Myocyte (in vitro differentiated cells): ENCODE measurements around the gene TSPO. TPM values are rescaled to one million over a fixed set of nuclear protein-coding genes. Genes with fewer than 3 reads are reported as not detected.

Experiments
- DNase-seq: peaks from one replicate; pipeline ENCODE4 v3.0.0-alpha.2; 2012; ENCODE audit warnings: low read depth
- total RNA-seq: library from RNA; depleted of rRNA; stranded (reverse); fragments of >200 nt; gene quantifications from 2 replicates; pipeline ENCODE4 v1.2.3, GENCODE V29; 2014

TSPO gene
- total RNA-seq, 1 donor from 2014 or later: 293 TPM

DNA sequence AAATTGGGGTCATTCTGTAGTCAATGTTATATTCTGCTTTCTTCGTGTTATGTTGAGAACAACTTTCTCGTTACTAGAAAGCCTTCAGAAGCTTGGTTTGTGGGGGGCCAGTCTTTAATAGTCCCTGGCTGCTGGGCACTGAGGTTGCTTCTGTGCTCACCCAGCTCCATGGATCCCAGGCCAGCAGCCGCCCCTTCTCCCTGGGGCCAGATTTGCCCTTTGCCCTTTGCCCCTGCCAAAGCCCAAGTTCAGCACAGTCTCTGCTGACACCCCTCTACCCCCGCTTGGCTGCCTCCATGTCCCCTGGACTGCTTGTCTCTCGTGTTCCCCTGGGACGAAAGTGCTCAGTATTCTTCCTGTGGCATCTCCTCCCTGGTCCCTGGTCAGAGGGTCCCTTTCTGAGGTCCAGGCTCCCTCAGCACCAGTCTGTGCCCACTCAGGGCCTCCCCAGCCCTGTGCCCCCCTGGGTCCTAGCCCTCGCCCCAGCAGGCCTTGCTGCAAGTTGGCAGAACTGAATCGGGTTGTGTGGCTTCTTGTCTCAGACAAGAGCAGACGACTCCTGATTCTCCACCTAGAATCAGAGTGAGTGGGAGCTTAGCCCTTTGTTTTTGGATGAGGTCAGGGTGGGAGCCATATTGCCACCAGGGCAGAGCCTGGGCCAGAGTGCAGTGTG is 6.7 kb downstream of the TSPO start:
- DNase-seq: no peak

DNA sequence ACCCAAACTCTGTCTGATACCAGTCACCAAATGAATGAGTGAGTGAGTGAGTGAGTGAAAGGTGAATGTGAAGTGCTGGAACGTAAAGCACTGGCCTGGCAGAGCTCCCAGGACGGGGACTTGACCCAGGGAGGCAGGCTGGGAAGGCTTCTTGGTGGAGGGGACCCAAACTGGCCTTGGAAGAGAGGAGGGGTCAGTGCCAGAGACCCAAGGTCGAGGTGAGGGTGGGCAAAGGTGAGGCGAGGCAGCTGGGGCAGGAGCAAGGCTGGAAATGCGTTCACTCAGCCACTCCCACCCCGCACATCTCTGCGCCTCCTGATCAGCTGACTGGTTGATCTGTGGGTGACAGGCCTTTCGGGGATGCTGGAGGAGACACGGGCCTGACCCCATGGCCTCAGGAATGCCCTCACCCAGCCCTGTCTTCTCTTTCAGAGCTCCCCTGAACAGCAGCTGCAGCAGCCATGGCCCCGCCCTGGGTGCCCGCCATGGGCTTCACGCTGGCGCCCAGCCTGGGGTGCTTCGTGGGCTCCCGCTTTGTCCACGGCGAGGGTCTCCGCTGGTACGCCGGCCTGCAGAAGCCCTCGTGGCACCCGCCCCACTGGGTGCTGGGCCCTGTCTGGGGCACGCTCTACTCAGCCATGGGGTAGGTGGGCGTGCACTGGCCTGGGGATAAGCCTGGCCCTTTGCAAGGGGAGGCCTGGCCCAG is 7.6 kb downstream of the TSPO start:
- no peak for DNase-seq

DNA sequence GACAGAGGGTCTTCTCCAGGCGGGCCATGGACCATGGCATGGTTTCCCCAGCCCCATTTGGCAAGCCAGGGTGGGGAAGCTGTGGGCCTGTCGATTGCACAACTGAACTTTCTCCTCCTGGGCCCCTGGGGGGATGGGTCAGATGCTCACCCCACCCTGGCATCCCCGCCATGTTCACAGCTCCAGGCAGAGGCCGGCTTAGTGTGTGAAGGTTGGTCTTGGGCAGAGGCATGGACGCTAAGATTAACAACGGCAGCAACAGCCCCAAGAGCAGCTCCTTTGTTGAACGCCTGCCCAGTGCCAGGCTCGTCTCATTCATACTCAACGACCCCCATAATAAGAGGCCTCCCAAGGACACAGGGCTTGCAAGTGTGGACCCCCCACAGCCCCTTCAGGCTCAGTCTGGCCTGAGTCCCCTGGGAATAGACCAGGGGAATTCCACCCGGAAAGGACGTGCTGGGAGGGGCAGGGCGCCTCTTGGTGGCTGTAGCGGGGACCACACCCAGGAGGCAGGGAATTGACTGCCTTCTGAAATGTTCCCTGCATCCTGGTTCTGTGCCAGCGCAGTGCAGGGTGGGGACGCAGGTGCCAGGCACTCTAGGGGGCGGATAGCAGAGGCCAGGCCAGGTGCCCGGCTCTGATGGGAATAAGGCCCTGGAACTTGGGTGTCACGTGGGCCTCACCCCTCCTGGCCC is 8.3 kb downstream of the TSPO start:
- no peak for DNase-seq

DNA sequence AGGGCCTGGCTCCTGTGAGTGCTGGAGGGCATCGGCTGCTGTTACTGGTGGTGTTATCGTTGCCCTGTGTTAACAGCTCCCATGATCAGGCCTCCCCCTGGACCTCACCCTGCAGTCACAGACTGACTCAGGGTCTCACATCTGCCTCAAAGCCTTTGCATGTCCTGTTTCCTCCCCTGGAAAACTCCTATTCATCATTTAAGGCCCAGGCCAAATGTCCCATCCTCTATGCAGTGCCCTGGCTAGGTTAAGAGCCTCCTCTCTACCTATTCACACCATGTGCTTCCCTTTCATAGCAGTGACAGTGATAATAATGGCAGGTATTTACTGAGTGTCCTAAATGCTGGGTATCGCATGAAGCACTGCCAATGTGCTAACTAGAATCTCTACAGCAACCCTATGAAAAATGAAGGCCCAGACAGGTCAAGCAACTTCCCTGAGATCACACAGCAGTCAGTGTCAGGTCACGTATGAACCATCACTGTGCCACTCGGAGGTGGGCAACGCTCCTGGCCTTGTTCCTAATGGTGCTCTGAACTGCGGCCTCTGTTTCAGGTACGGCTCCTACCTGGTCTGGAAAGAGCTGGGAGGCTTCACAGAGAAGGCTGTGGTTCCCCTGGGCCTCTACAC is 9.3 kb downstream of the TSPO start:
- no peak for DNase-seq

DNA sequence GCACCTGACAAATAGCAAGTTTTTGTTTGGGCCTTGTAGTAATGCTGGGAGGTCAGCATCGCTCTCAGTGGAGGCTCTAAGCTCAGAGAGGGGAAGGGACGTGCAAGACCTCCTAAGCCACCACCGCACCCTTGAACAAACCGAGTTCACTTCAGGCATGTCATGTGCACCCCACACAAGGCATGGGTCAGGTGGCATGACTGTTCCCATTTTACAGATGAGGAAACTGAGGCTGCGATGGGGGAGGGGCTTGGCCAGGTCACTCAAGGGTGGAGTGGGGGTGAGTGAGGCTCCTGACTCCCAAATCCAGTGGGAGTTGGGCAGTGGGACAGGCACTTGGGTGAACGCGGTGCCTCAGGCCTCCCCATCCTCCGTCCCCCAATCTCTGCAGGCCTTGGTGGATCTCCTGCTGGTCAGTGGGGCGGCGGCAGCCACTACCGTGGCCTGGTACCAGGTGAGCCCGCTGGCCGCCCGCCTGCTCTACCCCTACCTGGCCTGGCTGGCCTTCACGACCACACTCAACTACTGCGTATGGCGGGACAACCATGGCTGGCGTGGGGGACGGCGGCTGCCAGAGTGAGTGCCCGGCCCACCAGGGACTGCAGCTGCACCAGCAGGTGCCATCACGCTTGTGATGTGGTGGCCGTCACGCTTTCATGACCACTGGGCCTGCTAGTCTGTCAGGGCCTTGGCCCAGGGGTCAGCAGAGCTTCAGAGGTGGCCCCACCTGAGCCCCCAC is 11.2 kb downstream of the TSPO start:
- DNase-seq: no peak

DNA sequence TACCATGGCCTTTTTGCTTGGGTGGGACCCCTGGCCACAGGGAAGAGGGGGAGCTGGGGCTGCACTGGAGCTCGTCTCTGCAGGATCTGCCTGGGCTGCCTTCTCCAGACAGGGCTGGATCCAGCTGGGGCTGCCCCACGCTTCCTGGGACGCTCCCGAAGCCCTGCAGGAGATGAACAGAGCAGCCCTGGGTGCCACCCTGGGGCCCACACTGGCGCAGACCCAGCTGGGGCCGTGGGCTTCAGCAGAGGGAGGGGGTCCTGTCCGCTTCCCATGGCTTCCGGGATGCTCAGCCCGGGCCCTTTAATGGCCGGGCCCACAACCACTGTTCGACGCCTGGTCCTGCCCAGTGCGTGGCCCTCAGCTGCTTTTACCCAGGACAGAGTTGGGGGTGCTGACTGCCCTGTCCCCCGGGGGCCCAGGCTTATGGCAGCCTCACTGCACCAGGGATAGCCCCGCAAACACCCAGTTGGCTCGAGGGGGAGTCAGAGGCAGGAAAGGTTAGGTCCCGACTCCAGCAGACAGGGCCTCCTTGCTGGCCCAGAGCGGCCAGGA is 12.0 kb downstream of the TSPO start:
- no peak for DNase-seq

DNA sequence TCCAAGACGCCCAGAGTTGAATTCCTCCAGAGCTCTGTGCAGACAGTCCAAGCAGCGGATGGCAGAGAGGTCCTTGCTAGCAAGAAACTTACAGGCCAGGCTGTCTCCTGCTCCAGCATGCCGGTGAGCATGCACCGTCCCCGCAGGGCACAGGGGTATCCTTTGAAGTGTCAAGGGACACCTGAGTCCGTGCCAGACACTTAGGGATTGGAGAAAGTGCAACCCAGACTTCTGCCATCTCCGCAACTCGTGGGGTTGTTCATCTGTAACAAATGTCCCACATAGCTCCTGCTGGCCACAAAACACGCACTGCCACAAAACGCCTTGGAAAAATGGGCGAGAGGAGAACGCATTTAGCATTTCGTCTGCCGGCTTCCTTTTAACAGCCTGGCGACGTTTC is 13.3 kb downstream of the TSPO start:
- DNase-seq: no peak

DNA sequence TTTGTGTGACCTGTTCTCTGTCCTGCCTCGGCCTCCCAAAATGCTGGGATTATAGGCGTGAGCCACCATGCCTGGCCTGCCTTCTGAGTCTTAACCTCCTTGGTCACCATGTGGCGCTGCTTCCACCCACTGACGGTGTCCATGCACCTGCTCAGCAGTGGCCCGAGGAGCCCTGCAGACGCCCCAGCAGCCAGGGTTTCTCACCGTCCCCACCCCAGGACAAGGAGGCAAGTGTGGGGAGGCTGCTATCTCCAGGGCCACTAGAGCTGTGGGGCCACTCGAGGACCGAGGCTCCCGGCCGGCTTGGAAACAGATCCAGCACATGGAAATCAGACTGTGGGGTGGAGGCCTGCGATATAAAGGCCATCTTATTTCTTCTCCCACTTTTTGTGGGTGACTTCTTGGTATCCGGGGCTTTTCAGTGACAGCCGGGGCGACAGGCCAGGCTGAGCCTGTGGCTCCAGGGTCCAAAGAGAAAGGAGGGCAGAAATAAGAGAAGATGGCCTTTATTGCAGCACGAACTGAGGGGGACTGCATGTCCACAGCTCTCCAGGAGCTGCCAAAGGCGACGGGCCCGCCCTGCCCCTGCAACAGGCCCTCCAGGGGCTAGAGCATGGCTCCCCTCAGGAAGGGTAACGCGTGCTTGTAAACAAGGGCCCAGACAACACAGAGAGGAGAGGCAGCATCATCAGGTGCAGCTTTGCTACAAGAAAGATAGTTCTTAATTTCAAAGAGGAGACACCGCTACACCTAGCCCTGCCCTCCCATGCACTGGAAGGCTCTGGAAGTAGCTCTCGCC is 15.0 kb downstream of the TSPO start:
- DNase-seq: no peak

DNA sequence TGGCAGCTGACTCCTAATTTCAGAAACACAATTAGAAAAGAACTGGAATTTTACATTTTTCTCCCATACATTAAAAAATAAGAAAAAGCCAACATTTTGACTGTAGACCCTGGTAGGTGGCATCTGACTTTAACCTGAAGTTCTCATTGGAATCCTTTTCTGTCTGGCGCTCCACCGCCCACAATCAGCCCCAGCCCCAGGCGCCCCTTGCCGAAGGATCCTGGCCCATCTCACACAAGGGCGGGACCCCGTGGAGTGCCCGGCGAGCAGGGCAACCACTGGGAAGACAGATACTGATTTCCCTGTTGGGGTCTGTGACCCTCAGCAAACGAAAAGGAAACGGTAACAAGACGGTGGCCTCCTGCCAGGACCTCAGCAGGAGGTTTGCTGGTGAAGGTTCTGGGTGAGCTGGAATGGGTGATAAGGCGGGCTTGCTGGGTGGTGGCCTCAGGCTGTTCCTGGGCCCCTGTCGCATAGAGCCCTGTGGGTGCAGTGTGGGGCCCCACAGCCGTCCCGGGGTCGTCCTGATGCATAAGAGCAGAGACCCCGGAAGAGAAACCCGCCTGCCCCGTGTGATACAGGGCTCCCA is 15.7 kb downstream of the TSPO start:
- no peak for DNase-seq

DNA sequence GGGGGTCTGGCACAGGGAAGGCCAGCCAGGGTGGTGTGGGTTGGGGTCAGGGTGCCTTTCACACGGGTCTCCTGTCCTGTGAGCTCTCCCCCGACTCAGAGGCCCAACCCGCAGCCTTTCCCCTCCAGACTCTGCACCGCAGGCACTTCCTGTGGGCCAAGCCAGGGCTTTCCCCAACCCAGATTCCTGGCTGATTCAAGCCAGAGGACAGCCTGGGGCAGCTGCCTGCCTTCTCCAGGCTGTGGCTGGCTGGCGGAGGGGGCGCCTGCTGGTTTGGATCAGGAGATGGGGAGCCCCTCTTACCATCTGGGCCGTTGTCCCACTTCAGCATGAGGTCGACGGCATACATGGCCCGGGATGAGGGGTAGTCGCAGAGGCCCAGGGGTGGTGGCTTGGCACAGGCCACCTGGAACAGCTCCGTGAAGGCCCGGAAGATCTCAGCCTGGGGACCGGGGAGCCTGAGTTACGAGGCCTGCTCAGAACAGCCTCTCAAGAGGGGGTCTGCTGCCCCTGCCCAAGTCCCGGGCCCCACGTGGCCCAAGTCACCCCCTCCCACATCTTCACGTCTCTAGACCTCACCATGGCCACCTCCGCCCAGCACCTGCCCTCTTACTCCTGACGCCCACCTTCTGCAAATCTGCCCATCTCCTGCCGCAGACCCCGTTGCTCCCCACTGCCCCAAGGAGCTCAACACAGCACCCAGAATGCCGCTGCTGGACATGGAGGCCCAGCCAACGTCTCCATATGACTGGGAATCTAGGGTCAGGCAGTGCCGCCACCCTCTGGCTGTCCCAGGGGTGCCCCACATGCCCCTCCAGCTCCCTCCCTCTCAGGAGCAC is 17.3 kb downstream of the TSPO start:
- DNase-seq: no peak

DNA sequence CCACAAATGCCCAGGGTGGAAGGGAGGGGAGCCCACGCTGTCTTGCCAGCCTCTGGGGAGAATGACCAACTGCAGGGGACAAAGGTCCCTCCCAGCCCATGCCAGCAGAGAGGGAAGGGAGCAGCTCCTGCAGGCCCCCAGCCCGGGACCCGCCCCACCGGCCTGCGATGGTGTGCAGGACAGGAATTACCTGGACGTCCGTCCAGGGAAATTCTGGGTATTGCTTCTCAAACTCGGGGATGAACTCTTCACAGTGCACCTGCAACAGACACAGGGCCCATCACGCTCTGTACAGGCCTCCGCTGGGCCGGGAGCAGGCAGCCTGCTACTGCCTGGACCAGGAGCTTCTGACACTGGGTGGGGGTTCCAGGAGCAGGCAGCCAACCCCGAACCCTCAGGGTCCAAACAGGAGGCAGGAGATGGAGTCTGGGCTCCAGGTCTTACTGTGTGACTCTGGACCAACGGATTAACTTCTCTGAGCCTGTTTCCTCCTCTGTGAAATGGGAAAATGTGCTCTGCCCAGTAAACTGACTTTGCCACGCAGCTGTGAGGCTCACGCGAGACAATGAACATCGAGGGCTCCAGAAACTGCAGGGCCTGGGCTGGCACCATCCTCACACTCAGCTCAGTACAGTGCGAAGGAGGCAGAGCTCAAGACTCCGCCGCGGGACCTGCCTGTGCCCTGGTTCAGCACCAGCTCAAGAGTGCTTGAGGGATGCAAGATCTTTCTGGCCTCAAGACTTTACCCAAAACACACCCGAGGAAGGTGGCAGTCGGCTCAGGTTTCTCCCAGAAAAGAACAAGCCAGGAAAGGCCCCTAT is 18.2 kb downstream of the TSPO start:
- DNase-seq: no peak

DNA sequence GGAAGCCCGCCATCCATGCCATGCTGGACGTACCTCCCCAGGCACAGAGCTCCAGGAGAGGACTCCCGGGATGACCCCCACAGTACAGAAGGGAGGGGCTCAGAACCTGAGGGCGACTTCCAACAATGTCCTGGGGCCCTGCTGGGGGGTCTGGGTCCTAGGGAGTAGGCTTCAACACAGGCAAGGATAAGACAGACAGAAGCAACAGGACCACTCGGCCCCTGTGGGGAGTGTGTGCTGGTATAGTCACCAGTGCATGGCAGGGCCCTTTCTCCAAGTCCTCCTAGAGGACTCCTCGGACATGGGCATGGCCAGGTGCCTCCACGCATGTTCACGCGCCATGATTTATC is 18.7 kb downstream of the TSPO start:
- DNase-seq: no peak

DNA sequence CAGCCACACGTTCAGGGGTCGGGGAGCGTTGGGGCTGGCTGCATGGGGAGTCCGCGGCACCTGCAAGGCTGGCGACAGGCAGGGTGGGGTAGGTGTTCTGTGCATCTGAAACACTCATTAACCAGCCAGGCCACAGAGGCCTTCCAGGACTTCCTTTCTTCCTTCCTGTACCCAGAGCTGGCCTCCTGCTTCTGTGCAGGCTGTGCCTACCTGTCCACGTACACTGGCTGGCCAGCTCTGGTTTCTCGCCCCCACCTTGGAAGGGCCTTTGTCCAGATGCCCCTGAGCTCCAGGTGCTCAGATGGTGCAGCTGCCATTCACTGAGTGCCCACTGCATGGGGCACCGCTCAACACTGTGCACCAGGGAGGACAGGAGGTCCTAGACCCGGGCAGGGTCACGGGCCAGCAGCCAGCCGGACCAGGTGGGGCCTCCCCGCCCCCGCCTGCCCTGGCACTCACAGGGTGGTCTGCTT is 19.7 kb downstream of the TSPO start:
- DNase-seq: no peak

DNA sequence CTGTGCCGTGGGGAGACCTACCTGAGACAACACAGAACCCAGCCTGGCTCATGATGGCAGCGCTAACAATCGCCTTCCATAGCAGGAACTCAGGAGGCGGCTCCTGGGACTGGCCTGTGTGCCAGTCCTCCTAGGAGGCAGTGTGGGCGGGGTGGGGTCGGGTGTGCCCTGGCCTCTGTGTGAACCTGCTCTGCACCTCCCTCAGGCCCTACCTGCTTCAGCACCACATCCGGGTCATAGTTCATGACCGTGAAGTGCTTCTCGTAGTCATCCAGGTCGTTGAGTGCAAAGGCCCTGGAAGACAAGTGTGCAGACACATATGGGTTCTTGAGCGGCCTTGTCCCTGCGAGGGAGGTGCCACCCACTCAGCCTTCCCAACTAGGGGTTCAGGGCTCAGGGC is 20.2 kb downstream of the TSPO start:
- no peak for DNase-seq

DNA sequence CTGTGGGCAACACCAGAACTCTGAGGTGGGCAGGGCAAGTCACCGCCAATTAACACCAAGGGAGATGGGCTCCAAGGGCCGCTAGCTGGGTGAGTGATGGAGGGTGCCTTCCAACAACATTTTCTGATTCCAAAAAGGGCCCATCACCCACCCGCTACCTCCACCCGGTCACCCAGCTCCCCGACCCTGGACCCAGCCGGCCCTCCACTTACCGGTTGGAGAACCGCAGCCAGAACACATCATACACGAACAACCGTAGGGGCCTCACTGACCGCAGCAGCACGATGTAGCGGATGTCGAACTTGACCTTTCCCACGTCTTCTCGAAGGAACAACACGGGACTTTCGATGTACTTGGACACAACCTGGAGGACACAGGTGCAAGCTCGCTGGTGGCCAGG is 20.8 kb downstream of the TSPO start:
- no peak for DNase-seq

DNA sequence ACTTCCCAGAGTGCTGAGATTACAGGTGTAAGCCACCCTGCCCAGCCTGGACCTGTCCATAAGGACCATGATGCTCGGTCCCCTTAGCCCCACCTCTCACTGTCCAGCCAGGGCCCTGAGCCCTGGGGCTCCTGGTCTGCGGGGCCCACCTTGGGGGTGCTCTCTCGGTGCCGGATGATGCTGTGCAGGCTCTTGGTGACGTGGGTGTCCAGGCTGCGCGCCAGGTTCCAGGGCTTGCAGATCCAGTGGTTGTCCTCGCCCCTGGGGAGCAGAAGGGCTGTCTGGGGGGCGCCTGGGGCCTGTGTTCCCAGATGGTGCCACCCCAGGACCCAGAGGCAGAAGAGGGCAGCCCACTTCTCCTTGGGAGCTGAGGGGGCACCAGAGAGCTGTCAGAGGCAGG is 22.2 kb downstream of the TSPO start:
- no peak for DNase-seq

DNA sequence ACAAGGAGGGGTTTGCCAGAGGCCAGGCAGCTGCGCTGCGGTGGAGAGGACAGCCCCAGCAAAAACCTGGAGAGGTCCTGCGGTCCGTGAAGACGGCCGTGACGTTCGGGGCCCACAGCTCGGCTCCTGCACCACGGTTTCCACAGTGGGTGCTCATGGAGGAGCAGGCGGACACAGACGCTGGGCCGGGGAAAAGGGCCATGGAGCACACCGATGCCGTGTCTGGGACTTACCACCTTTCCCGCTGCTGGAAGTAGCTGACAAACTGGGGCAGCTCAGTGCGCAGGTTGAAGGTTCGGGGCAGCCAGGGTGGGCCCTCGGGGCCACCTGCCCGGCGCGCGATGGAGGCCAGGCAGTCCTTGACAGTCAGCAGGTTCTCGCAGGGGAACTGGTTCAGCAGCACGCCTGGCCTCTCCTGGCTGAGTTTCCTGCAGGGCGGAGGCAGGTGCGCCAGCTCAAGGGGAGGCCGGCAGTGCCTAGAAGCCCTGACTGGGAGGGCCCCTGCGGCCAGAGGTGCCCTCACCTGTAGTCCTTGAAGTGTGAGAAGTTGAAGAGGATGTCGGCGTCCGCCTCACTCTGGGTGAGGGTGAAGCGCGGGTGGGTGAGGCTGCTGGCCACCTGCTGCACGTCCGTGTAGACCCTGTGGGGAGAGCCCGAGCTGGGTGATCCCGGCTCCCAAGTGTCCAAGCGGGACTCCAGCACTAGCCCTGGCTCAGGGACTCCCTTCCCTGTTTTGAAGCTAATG is 22.8 kb downstream of the TSPO start:
- no peak for DNase-seq
